Suprapubic skin (tissue), 4 donors: ENCODE data around the gene CABP1. TPM values are rescaled to one million over a fixed set of nuclear protein-coding genes. Genes with fewer than 3 reads are reported as not detected.

Experiments used
- DNase-seq, 2 donors: peaks; one replicate each; pipeline ENCODE4 v3.0.0-alpha.2; 2019; ENCODE audit warnings: low spot score in 2 of 2
- H3K27ac ChIP-seq: fragments of 200-600 bp; sonication (generic); one replicate; pipeline ENCODE4 v1.5.1; 2019
- H3K27me3 ChIP-seq: fragments of 200-600 bp; sonication (generic); one replicate; pipeline ENCODE4 v1.5.1; 2019
- H3K36me3 ChIP-seq: fragments of 200-600 bp; sonication (generic); one replicate; pipeline ENCODE4 v1.5.1; 2019
- H3K4me1 ChIP-seq: fragments of 200-600 bp; sonication (generic); one replicate; pipeline ENCODE4 v1.5.1; 2019
- H3K4me3 ChIP-seq: fragments of 200-600 bp; sonication (generic); one replicate; pipeline ENCODE4 v1.5.1; 2019; ENCODE audit warnings: mild to moderate bottlenecking
- H3K9me3 ChIP-seq: fragments of 200-600 bp; sonication (generic); one replicate; pipeline ENCODE4 v1.5.1; 2019
- CTCF ChIP-seq, 2 donors: fragments of 200-600 bp in 1 of 2; fragments of 450-650 bp in 1 of 2; sonication (generic) in 1 of 2; IDR thresholded peaks; one replicate each; pipeline ENCODE4 v1.5.1; 2016 to 2019; ENCODE audit warnings: antibody characterized with exemption in 2 of 2, mild to moderate bottlenecking in 1 of 2, moderate library complexity in 1 of 2
- EP300 ChIP-seq: sonication (generic); formaldehyde crosslinking; IDR thresholded peaks from one replicate; pipeline ENCODE4 v1.6.1; 2017; ENCODE audit warnings: antibody characterized with exemption
- POLR2A ChIP-seq, 2 donors: fragments of 450-650 bp; IDR thresholded peaks; one replicate each; pipeline ENCODE4 v1.6.1; 2017; ENCODE audit warnings: antibody characterized with exemption in 2 of 2, mild to moderate bottlenecking in 2 of 2, moderate library complexity in 2 of 2
- POLR2AphosphoS5 ChIP-seq, 3 donors: sonication (generic); formaldehyde crosslinking; IDR thresholded peaks; one replicate each; pipeline ENCODE4 v1.6.1; 2017; ENCODE audit warnings: antibody characterized with exemption in 3 of 3
- WGBS: methylation state at CpG from one replicate; pipeline ENCODE4 v1.1.5; 2018; 5-methylcytosine and 5-hydroxymethylcytosine counted together
- total RNA-seq, 4 donors: library from RNA; depleted of rRNA; stranded (reverse); fragments of >200 nt; gene quantifications; one replicate each; pipeline ENCODE4 v1.1.0, GENCODE V29; 2016

Gene CABP1
- total RNA-seq, 4 donors from 2014 or later: 0.19 to 0.56 (median 0.47) TPM; not detected in 1

GRCh38 chr12:120692524-120693033 lies 52.2 kb downstream of the CABP1 start:
- no peak for DNase-seq
- Histone ChIP-seq H3K4me1 (peaks cover 44% of the 10 kb centered on the region), H3K4me3 (no peak overlapping the region), H3K27ac (no peak overlapping the region), H3K36me3 (peaks cover 38% of the 10 kb centered on the region), H3K9me3 (no peaks in the 10 kb centered on the region), H3K27me3 (no peaks in the 10 kb centered on the region)
- no peak for TF ChIP-seq EP300
- TF ChIP-seq CTCF (IDR thresholded peaks at IDR 0.05): no peak
- TF ChIP-seq POLR2A (IDR thresholded peaks at IDR 0.05): no peak
- TF ChIP-seq POLR2AphosphoS5 (IDR thresholded peaks at IDR 0.05): no peak
- WGBS: 75% methylated on average over 11 of the region's 11 CpGs

- Histone ChIP-seq H3K4me1 (peaks cover 32% of the 10 kb centered on the region), H3K4me3 (no peak overlapping the region), H3K9me3 (no peaks in the 10 kb centered on the region), H3K27me3 (no peaks in the 10 kb centered on the region), H3K27ac (no peak overlapping the region), H3K36me3 (peaks cover 51% of the 10 kb centered on the region)
- WGBS: 80% methylated on average over 3 of the region's 4 CpGs
- TF ChIP-seq CTCF (IDR thresholded peaks at IDR 0.05) (no peak), EP300 (no peak), POLR2AphosphoS5 (IDR thresholded peaks at IDR 0.05) (no peak), POLR2A (IDR thresholded peaks at IDR 0.05) (no peak)
- DNase-seq: no peak
These were observed 53.4 kb downstream of the CABP1 start for GRCh38 chr12:120693848-120694247.

- Histone ChIP-seq H3K27me3 (no peaks in the 10 kb centered on the region), H3K4me1 (peaks cover 9% of the 10 kb centered on the region), H3K9me3 (no peaks in the 10 kb centered on the region), H3K4me3 (no peak overlapping the region), H3K27ac (no peak overlapping the region), H3K36me3 (peaks cover 78% of the 10 kb centered on the region)
- DNase-seq: no peak
- TF ChIP-seq POLR2A (IDR thresholded peaks at IDR 0.05): no peak
- no peak for TF ChIP-seq CTCF (IDR thresholded peaks at IDR 0.05)
- no peak for TF ChIP-seq POLR2AphosphoS5 (IDR thresholded peaks at IDR 0.05)
- TF ChIP-seq EP300: no peak
- WGBS: 91% methylated on average over 6 of the region's 6 CpGs
These were observed 56.2 kb downstream of the CABP1 start for GRCh38 chr12:120696626-120697025.

DNA sequence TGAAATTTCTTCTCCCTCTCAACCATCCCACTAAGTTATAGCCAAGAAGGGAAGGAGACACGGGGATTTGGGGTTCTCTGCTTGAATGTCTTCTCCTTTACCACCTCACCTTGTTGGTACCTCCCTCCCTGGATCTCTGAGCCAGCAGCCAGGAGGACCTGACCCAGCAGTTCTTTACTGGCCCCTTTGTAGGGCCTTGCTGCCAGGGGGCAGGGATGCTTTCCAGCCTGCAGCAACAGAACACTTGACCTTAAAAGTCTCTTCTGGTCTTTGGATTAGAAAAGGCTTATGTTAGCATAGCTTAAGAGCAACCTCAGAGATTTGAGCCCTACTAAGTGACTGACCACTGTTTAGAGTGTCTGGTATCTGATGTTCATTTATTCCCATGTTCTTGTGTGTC lies 56.9 kb downstream of the CABP1 start:
- Histone ChIP-seq H3K36me3 (peaks cover 85% of the 10 kb centered on the region), H3K9me3 (no peaks in the 10 kb centered on the region), H3K27me3 (no peaks in the 10 kb centered on the region), H3K4me3 (no peak overlapping the region), H3K27ac (no peak overlapping the region), H3K4me1 (peaks cover 6% of the 10 kb centered on the region)
- DNase-seq: no peak
- WGBS: 75% methylated on average over 1 of the region's 1 CpG
- no peak for TF ChIP-seq POLR2AphosphoS5 (IDR thresholded peaks at IDR 0.05)
- TF ChIP-seq POLR2A (IDR thresholded peaks at IDR 0.05): no peak
- TF ChIP-seq CTCF (IDR thresholded peaks at IDR 0.05): no peak
- TF ChIP-seq EP300: no peak

DNA sequence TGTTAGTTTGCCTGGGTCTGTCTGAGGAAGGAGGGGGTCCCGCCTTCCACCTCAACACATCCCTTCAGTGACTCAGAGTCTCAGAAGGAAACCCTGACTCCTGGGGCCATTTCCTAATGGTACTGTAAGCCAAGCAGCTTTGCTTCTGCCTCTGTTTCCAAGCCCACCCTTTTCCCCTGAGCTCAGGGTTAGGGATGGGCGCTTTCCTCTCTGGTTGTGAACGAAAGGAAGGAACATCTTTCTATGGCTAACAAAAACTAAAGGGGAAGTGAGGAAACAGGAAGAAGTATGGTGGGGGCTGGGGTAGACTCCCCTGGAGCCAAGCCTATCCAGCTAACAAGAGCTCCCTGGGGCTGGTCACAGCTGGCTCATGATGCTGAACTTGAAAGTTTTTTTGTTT lies 58.2 kb downstream of the CABP1 start:
- H3K36me3 ChIP-seq: peaks cover 97% of the 10 kb centered on the region
- H3K27me3 ChIP-seq: no peaks in the 10 kb centered on the region
- no peak for DNase-seq
- no peak overlapping the region for H3K27ac ChIP-seq
- no peaks in the 10 kb centered on the region for H3K9me3 ChIP-seq
- WGBS: 87% methylated on average over 3 of the region's 3 CpGs
- TF ChIP-seq POLR2AphosphoS5 (IDR thresholded peaks at IDR 0.05) (no peak), CTCF (IDR thresholded peaks at IDR 0.05) (no peak), EP300 (no peak), POLR2A (IDR thresholded peaks at IDR 0.05) (no peak)
- H3K4me1 ChIP-seq: no peaks in the 10 kb centered on the region
- no peak overlapping the region for H3K4me3 ChIP-seq
